Stimulated activated effector memory CD8-positive, alpha-beta T cell treated with anti-CD3 and anti-CD28 coated beads, Interleukin-12 subunit alpha, Interleukin-12 subunit beta, amount 100 ng/mL, for 72 hours (primary cell): ENCODE measurements around the gene LCT.

Experiments
- ATAC-seq: fragments of 150-1000 bp; cut with Tn5 transposase; 2 replicates; pipeline ENCODE4 v1.10.0; 2021
- DNase-seq, 2 donors: peaks; one replicate each; pipeline ENCODE4 v3.0.0; 2021 to 2022; ENCODE audit warnings: low spot score in 2 of 2
- H3K27ac Mint-ChIP-seq: one replicate; pipeline ENCODE4 v1.8.0; 2022; ENCODE audit warnings: mild to moderate bottlenecking, mixed read lengths
- H3K36me3 Mint-ChIP-seq: one replicate; pipeline ENCODE4 v1.8.0; 2022; ENCODE audit warnings: mild to moderate bottlenecking, mixed read lengths
- H3K4me1 Mint-ChIP-seq: one replicate; pipeline ENCODE4 v1.8.0; 2022; ENCODE audit warnings: mixed read lengths
- H3K4me3 Mint-ChIP-seq: one replicate; pipeline ENCODE4 v1.8.0; 2022; ENCODE audit warnings: mild to moderate bottlenecking, mixed read lengths
- H3K9me3 Mint-ChIP-seq: one replicate; pipeline ENCODE4 v1.8.0; 2022; ENCODE audit warnings: mixed read lengths

The LCT gene

GRCh38 chr2:135845257-135845656, 8.3 kb upstream of the LCT start:
- Mint-ChIP-seq H3K27ac (no peak overlapping the region), H3K4me3 (no peak overlapping the region), H3K36me3 (peaks cover 100% of the 10 kb centered on the region), H3K4me1 (peaks cover 8% of the 10 kb centered on the region), H3K9me3 (no peaks in the 10 kb centered on the region)
- DNase-seq = no peak
- ATAC-seq = no peak

GRCh38 chr2:135844301-135844895, 7.4 kb upstream of the LCT start:
- peaks cover 8% of the 10 kb centered on the region for H3K4me1 Mint-ChIP-seq
- no peak for ATAC-seq
- no peak for DNase-seq
- H3K9me3 Mint-ChIP-seq = no peaks in the 10 kb centered on the region
- peaks cover 100% of the 10 kb centered on the region for H3K36me3 Mint-ChIP-seq
- H3K4me3 Mint-ChIP-seq = no peak overlapping the region
- no peak overlapping the region for H3K27ac Mint-ChIP-seq

GRCh38 chr2:135843671-135844070, 6.7 kb upstream of the LCT start:
- H3K4me3 Mint-ChIP-seq = no peak overlapping the region
- peak overlapping the region; percentile 32 for H3K27ac Mint-ChIP-seq
- H3K4me1 Mint-ChIP-seq = peaks cover 8% of the 10 kb centered on the region
- H3K36me3 Mint-ChIP-seq = peaks cover 100% of the 10 kb centered on the region
- ATAC-seq (no peak), DNase-seq (no peak)
- H3K9me3 Mint-ChIP-seq = no peaks in the 10 kb centered on the region

- H3K36me3 Mint-ChIP-seq = peaks cover 72% of the 10 kb centered on the region
- H3K4me1 Mint-ChIP-seq = peaks cover 15% of the 10 kb centered on the region
- no peak overlapping the region for H3K4me3 Mint-ChIP-seq
- DNase-seq (no peak), ATAC-seq (no peak)
- peak overlapping the region; percentile 60 for H3K27ac Mint-ChIP-seq
- no peaks in the 10 kb centered on the region for H3K9me3 Mint-ChIP-seq
These were observed 3.6 kb upstream of the LCT start for GRCh38 chr2:135840601-135841000.

- peak overlapping the region; percentile 60 for H3K27ac Mint-ChIP-seq
- no peak overlapping the region for H3K4me3 Mint-ChIP-seq
- DNase-seq (no peak), ATAC-seq (no peak)
- H3K36me3 Mint-ChIP-seq = peaks cover 64% of the 10 kb centered on the region
- H3K9me3 Mint-ChIP-seq = no peaks in the 10 kb centered on the region
- H3K4me1 Mint-ChIP-seq = peaks cover 17% of the 10 kb centered on the region
These were observed 2.7 kb upstream of the LCT start for GRCh38 chr2:135839713-135840112.

GRCh38 chr2:135838502-135838901, 1.5 kb upstream of the LCT start:
- Mint-ChIP-seq H3K9me3 (no peaks in the 10 kb centered on the region), H3K36me3 (peaks cover 51% of the 10 kb centered on the region), H3K27ac (no peak overlapping the region), H3K4me1 (peaks cover 14% of the 10 kb centered on the region), H3K4me3 (no peak overlapping the region)
- ATAC-seq (no peak), DNase-seq (no peak)

GRCh38 chr2:135832891-135833290, 4.1 kb downstream of the LCT start:
- Mint-ChIP-seq H3K27ac (no peak overlapping the region), H3K4me3 (no peak overlapping the region), H3K9me3 (no peaks in the 10 kb centered on the region), H3K36me3 (no peaks in the 10 kb centered on the region), H3K4me1 (peaks cover 10% of the 10 kb centered on the region)
- ATAC-seq (no peak), DNase-seq (no peak)

- no peaks in the 10 kb centered on the region for H3K36me3 Mint-ChIP-seq
- DNase-seq = no peak
- ATAC-seq = no peak
These were observed 5.7 kb downstream of the LCT start for GRCh38 chr2:135831180-135831812.

GRCh38 chr2:135829378-135830135, 7.4 kb downstream of the LCT start:
- DNase-seq = no peak
- H3K36me3 Mint-ChIP-seq = no peaks in the 10 kb centered on the region
- H3K4me3 Mint-ChIP-seq = no peak overlapping the region
- H3K4me1 Mint-ChIP-seq = no peaks in the 10 kb centered on the region
- no peaks in the 10 kb centered on the region for H3K9me3 Mint-ChIP-seq
- no peak overlapping the region for H3K27ac Mint-ChIP-seq
- ATAC-seq = no peak

More at GRCh38 chr2:135831180-135831812, 5.7 kb downstream of the LCT start:
- Mint-ChIP-seq H3K4me1 (peaks cover 6% of the 10 kb centered on the region), H3K27ac (no peak overlapping the region), H3K4me3 (no peak overlapping the region), H3K9me3 (no peaks in the 10 kb centered on the region)

- peaks cover 1% of the 10 kb centered on the region for H3K4me1 Mint-ChIP-seq
- ATAC-seq = no peak
- H3K36me3 Mint-ChIP-seq = no peaks in the 10 kb centered on the region
- no peak overlapping the region for H3K27ac Mint-ChIP-seq
- H3K4me3 Mint-ChIP-seq = no peak overlapping the region
- H3K9me3 Mint-ChIP-seq = peaks cover 6% of the 10 kb centered on the region
- DNase-seq = no peak
These were observed 10.4 kb downstream of the LCT start for GRCh38 chr2:135826544-135826943.

- ATAC-seq (no peak), DNase-seq (no peak)
- no peaks in the 10 kb centered on the region for H3K36me3 Mint-ChIP-seq
These were observed 11.3 kb downstream of the LCT start for GRCh38 chr2:135825550-135826176.

GRCh38 chr2:135825131-135825530, 11.9 kb downstream of the LCT start:
- Mint-ChIP-seq H3K36me3 (no peaks in the 10 kb centered on the region), H3K4me1 (peaks cover 14% of the 10 kb centered on the region), H3K9me3 (peaks cover 6% of the 10 kb centered on the region), H3K27ac (no peak overlapping the region), H3K4me3 (no peak overlapping the region)
- ATAC-seq = no peak
- DNase-seq = no peak

More at GRCh38 chr2:135825550-135826176, 11.3 kb downstream of the LCT start:
- H3K4me1 Mint-ChIP-seq = peaks cover 8% of the 10 kb centered on the region
- H3K9me3 Mint-ChIP-seq = peaks cover 6% of the 10 kb centered on the region
- no peak overlapping the region for H3K4me3 Mint-ChIP-seq
- no peak overlapping the region for H3K27ac Mint-ChIP-seq

- H3K4me3 Mint-ChIP-seq = no peak overlapping the region
These were observed 14.1 kb downstream of the LCT start for GRCh38 chr2:135822855-135823254.

GRCh38 chr2:135821190-135821589, 15.8 kb downstream of the LCT start:
- H3K4me3 Mint-ChIP-seq = peak overlapping the region; percentile 52
- no peak overlapping the region for H3K27ac Mint-ChIP-seq
- H3K36me3 Mint-ChIP-seq = no peaks in the 10 kb centered on the region
- DNase-seq (no peak), ATAC-seq (no peak)
- peaks cover 6% of the 10 kb centered on the region for H3K9me3 Mint-ChIP-seq
- H3K4me1 Mint-ChIP-seq = peaks cover 28% of the 10 kb centered on the region

More at GRCh38 chr2:135822855-135823254, 14.1 kb downstream of the LCT start:
- ATAC-seq (no peak), DNase-seq (no peak)
- Mint-ChIP-seq H3K36me3 (no peaks in the 10 kb centered on the region), H3K27ac (no peak overlapping the region), H3K4me1 (peaks cover 27% of the 10 kb centered on the region), H3K9me3 (peaks cover 6% of the 10 kb centered on the region)

- peak; percentile 98 for ATAC-seq
- Mint-ChIP-seq H3K4me1 (peaks cover 39% of the 10 kb centered on the region), H3K4me3 (peak overlapping the region; percentile 52), H3K9me3 (peaks cover 6% of the 10 kb centered on the region), H3K36me3 (no peaks in the 10 kb centered on the region), H3K27ac (peak overlapping the region; percentile 60)
- peak; percentile 62 to 90 for DNase-seq
These were observed 16.9 kb downstream of the LCT start for GRCh38 chr2:135820003-135820618.
